GM21423 (cell line): Measurements from ENCODE around the gene LEMD1.
"Not testable (repeated sequence)": the region's sequence is repeated elsewhere in the genome, so short reads cannot be mapped to it uniquely, and the experiment has no call there.

Source experiments
- ATAC-seq: cut with Tn5 transposase; IDR thresholded peaks from one replicate; pipeline ENCODE4 v1.9.1; 2021; ENCODE audit warnings: mild to moderate bottlenecking, moderate library complexity; ENCODE audit not compliant: unreplicated experiment

The LEMD1 gene

DNA sequence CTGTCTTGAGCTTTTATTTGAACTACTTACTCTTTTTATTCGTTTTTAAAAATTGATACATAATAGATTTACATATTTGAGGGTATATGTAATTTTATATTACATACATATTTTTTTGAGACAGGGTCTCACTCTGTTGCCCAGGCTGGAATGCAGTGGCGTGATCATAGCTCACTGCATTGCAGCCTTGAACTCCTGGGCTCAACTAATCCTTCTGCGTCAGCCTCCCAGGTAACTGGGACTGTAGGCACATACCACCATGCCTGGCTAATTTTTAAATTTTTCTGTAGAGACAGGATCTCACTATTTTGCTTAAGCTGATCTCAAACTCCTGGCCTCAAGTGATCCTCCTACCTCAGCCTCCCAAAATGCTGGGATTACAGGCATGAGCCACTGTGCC lies 38.9 kb downstream of the LEMD1 start:
- not testable (repeated sequence) for ATAC-seq

DNA sequence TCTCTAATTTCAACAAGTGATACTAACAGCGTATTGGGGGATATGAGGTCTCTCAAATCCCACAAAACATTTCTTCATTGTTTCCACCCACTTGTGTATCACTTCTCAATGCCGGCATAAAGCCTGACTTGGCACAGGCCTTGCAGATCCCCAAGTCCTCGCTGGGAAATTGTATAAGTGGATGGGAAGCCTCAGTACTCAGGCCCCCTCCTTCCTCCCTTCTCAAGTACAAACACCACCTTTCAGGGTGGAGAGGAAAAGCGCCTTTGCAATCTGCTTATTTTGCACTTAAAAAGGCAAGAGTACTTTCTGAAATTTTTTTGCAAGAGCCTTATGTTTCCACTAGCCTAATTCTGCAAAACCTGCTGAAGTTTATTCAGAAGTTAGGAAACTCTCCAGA lies 39.3 kb downstream of the LEMD1 start:
- no peak for ATAC-seq

DNA sequence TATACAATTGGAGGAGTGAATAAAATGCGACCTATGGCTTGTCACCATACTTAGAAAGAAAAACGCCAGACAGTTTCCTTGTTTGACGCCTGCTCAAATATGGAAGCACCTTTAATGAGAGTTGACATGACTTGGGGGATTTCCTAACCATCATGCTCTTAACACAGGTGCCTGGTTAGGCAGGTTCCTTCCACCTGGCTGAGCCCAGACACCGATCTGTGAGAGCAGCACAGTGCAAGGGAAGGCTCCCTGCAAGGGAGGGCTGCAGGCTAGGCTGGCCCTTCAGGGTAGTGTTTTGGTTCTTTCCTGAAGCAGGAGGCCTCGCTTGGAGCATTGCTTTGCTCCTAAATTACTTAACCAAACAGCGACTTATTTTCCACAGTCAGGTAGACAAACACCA lies 40.6 kb downstream of the LEMD1 start:
- no peak for ATAC-seq

DNA sequence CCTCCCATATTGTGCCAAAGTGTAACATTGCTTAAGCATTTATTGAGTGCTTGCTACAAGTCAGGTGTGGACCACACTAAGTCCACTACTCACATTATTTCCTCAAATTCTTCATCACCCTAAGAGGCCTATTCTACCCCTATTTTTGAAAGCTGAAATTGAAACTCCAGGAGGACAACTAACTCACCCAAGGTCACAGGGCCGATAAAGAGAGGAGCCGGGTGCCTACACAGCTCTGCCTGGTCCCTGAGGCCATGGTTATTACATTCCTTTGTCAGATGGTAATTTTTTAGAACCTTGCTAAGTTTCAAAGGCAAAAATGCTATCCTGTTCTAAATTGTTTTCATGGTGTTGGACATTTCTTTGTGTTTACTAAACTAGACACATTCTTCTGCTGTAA lies 41.0 kb downstream of the LEMD1 start:
- ATAC-seq = no peak

DNA sequence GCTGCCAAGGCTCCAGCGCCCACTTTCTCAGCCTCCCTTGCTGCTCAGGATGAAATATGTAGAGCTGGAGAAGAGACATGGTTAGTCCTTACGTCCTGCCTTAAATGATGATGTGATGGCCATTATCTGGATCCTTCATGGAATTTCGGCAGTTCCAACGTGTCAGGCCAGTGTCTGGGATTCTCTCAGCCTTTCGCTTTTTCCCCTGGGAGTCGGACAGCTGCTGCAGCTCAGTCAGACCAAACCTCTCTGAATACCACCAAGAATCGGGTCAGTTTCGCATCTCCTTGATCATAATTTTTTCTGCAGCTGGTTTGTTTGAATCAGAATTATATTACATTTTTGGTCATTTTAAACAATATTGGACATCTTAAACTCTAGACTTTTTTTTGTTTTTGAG lies 42.8 kb downstream of the LEMD1 start:
- ATAC-seq = no peak

DNA sequence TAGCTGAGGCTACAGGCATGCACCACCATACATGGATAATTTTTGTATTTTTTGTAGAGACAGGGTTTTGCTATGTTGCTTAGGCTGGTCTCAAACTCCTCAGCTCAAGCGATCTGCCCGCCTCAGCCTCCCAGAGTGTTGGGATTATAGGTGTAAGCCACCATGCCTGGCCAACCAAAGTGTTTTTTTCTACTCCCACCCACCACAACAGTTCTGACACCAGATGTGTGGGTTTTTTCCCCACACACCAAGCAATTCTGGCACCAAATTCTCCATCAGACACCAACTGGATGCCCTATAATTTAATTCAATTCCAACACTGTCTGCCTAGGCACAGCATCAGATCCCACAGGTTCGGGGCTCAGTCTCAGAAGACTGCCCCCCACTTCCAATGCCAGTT lies 44.5 kb downstream of the LEMD1 start:
- ATAC-seq = no peak

DNA sequence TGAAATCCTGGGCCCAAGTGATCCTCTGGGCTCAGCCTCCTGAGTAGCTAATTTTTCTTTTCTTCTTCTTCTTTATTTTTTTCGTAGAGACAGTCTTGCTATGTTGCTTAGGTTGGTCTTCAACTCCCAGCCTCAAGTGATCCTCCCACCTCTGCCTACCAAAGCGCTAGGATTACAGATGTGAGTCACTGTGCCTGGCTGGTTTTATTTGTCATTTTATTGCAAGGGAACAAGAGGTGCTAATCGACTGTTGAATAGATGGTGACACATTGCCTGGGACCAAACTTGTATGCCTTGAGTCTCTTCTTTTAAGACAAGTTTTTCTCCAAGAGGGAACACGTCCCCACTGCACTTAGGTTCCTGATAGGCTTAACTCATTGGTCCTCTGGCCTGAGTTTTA lies 45.1 kb downstream of the LEMD1 start:
- ATAC-seq = no peak

DNA sequence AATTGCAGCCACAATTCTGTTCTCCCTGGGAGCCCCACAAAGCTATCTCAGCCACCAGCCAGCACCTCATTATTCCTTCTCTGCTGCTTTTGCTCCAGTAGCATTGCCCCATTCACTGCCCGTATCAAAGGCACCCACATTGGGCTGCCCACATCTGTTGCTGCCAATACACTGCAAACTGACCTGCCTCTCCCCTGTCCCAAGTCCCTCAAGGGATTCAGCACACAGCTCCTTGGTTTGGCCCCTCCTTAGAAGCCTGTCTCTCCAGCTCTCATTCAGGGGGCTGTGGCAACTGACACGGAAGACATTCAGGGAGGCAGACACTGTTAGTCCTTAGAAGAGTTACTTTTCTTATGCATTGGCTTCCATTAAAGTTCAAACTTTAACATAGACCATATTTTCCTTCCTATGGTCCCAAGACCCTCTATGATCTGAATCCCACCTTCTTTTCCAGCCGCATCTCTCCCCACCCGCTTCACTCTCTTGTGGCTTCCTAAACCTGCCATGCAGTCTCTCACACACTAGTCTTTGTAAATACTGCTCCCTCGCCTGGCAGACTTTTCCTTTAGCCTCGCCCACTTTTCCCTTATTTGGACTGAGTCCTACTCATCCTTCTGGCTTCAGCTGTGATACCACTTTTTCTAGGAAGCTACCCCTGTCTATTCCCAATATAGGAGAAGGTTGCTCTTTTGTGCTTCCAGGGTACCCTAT lies 45.9 kb downstream of the LEMD1 start:
- no peak for ATAC-seq

DNA sequence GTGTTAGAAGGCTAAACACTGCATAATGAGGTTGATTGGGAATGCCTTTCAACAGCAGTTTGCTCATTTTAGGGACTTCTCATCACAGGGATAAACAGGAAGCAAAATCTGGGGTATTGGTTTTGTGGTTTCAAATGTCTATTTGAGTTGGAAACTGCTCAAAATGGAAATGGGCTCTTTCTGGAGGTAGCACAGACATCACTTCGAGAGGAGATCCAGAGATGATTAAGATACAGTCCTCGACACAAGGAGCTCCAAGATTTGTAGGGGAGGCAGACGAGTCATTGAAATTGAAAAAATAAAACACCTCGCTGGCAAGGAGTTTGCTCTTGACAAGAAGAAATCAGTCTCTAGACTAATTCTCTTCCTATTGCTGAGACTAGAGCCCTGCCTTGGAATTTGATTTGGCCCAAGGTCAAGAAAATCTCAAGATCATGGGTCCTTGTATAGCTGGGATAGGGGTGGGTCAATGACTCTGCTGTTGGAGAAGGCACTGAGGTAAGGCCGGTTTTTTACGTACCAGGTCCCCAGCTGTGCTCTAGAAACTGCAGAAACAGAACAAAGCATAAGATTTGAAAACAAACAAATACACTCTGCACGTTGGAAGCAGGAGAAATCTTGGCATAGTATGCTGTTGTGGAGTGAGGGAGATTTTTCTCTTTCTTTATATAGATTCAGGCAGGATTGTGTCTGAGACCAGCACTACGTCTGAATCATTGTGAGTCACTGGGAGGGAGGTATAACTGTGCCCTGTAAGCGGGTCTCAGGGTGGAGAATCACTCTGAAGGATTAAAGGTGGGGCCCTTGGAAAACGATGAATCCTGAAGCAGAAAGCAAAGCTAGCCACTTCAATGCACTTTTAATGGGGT lies 47.4 kb downstream of the LEMD1 start:
- ATAC-seq = no peak

DNA sequence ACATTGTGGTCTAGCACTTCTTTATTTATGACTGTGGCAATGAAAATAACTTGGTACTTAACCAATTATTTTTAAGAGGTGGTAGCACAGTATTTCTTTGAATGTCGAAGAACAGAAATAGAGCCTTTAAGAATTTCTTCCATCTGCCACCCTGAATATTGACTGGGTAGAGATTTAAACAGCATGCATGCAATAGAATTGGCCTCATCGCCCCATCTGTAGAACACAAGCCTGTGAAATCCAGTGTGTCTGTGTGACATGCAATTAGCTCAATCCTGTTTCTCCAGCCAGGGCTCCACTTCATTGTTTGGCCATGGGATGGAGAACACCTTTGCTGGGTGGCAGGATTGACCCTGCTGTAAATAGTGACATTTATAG lies 48.1 kb downstream of the LEMD1 start:
- ATAC-seq = no peak

DNA sequence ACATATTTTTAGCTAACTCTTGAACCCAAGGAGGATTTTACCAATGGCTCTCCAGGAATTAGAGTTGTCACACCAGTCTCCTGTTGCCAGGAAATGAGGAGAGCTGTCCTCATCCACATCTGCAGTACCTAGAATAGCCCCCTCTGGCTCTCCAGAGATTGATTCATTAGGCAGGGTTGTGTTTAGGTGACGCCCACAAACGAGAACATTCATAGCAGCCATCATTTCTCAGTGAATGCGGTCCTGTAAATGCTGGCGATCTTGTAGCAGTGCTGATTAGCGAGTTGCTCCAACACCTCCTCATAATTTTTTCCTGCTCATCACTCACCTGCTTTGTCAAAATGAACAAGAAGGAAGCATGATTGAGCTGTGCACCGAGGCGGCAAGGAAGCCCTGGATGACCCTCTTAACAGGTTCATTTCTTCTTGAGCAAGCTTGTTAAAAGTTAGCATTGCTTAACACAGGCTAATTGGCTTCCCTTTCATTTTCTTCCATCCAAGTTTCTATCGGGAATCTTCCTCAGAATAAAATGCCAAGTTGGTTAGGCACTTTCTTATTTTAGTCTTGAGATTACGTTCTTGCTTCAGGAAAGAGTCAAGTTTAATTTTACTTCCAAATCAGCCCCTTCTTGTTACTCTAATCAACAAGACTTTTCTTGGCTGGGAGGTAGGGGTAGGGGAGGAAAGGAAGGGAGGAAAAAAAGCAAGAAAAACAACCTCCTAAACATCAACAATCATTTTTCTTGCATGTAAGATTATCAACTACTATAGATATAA lies 48.6 kb downstream of the LEMD1 start:
- ATAC-seq = no peak

DNA sequence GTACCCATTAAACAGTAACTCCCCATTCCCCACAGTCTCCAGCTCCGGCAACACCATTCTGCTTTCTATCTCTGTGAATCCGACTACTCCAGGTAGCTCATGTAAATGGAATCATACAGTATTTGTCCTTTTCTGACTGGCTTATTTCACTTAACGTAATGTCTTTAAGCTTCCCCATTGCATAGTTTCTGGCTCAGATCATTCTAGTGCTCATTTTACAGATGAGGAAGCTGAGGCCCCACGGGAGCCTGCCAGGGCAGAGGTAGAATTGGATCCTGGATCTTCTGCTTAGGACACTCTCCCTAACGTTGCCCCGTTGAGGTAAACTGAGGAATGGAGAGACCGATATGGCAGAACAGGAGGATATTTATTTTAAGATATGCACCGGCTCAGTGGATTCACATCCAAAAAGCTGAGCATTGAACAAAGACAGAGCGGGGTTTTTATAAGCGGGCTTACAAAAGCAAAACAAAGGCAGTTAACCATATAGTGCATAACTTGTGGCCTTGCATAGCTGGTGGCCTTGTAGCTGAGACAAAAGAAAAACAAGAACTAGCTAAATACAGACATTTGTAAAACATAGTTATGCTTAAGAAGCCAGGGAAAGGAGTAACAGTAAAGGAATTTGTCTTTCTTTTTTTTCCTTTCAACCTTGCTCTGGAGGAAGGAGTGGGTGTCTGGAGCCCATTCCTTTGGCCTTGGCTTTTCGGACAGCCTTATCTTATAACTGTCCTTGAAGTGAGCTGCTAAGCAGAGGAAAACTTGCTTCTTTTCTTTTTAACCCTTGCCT lies 49.8 kb downstream of the LEMD1 start:
- ATAC-seq = no peak

DNA sequence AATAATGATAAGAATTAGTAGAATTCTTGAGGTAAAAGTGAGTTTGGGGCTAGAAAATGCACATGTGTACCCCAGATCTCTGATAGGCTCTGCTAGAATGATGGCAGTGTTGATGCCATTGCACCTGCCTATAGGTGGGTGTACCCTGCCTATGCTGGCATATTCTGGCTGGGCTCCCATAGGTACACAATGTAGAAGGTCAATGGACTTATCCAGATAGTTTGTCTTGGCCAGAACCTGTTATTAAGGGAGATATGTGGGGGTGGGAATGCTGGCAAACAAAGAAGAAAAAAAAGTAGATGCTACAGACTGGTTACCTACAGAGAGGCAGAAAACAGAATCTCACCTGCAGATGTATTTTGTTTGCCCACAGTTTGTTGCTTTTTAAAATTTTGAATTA lies 51.1 kb downstream of the LEMD1 start:
- no peak for ATAC-seq

DNA sequence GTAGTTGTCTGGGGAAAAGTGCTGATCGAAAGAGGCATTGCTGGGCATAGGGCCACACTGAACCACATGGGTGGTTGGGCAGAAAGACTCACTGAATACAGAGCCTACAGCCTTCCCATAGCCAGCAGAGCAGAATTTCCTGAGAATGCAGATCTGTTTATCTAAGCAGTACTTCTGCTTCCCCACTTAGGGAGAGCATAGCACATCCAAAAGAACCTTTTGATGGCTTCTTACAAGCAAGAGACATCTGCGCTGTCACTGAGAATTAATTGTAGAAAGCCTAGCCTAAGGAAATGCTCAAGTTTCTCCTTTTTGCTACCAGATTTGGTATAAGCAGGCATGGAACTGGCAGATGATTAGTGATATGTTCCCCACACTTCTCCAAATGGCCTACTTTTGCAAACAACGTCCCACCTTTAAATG lies 52.1 kb downstream of the LEMD1 start:
- ATAC-seq = no peak

DNA sequence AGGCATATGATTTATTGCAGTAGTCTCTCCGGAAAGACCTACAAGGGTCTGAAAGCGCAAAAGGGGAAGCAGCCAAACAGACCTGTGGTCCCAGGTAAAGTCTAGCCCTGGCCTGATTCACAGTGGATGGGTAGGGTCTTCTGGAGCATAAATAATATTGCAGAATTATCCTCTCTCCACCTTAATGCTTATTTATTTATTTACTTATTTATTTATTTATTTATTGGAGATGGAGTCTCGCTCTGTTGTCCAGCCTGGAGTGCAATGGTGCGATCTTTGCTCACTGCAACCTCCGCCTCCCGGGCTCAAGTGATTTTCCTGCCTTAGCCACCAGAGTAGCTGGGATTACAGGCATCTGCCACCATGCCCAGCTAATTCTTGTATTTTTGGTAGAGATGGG lies 53.4 kb downstream of the LEMD1 start:
- ATAC-seq = no peak

DNA sequence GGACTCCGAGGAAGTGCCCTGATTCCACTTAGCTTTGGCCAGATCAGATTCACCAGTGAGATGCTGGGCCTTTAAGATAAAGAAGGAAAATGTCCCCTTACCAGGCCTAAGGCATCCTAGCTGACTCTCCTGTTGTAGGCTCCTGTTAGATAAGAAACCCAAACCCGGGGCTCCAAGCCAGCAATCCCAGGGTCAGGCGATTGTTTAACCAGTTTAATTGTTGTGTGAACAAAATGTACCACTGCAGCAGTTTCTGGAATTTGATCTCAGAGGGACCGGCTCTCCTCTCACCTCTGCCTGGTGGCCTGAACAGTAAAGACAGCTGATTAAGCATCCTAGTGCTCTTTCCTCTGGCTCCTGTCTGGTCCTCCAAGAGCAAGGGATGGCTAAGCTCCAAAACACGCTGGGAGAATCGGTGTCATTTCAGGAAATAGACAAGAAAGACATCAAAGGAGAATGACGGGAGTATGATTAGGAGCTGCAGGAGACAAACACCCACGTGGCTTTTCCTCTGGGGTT lies 55.9 kb downstream of the LEMD1 start:
- ATAC-seq = no peak

DNA sequence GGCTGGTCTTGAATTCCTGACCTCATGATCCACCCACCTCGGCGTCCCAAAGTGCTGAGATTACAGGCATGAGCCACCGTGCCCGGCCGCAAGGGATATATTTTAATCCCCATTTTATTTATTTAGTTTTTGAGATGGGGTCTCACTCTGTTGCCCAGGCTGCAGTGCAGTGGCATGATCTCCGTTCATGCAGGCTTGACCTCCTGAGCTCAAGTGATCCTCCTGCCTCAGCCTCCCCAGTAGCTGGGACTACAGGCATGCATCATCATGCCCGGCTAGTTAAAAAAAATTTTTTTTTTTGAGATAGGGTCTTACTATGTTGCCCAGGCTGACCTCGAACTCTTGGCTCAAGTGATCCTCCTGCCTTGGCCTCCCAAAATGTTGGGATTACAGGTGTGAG lies 56.8 kb downstream of the LEMD1 start:
- ATAC-seq = not testable (repeated sequence)

DNA sequence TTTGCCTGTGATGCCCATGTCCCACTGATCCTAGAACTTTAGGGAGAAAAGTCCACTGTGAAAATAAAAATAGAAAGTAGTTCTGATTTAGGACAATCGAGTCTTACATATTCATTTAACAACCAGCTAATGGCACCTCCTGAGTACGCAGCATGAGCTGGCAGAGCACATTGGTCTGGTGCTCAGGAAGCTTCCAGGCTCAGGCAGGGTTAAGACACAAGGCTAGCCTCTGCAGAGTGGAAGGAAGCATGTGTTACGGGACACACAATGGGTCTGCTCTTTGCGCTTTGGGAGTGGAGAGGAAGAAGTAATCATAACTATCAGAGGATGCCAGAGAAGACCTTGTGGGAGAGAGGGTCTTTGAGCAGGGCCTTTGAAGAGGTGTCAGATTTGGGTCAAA lies 61.0 kb downstream of the LEMD1 start:
- ATAC-seq = no peak

DNA sequence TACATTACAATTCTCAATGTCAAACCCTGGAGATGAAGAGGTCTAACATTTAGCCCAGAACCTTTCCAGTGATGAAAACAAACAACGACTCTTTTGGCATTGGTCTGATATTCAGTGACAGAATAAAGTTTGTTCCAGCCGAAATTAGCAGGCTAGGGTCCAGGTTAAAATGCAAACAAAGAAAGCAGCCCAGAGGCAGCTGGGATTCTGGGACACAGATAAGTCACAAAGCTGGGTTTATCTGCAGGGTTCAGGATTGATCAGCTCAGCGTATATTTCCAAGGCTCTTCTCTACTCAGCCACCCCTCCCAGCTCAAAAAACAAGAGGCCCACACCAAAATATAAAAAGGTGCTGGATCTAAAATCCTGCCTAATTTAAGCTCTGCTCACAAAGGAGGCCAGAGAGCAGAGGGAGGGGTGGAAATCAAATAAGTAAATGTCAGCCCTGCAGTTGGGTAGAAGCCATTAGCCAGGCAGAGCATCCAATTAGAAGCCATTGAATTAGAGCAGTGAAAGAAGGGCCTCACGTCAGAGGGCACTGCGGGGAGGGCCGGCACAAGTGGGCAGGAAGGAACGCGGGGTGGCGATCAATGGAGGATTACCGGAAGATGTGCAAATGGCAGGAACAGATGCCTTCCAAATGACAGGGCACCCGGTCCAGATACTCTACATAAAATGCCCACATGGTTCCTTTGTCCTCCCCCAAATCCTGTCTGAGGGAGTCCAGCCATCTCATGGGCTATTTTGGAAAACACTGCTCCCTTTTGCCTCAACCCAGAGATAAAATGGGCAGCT lies 61.9 kb downstream of the LEMD1 start:
- ATAC-seq = no peak

DNA sequence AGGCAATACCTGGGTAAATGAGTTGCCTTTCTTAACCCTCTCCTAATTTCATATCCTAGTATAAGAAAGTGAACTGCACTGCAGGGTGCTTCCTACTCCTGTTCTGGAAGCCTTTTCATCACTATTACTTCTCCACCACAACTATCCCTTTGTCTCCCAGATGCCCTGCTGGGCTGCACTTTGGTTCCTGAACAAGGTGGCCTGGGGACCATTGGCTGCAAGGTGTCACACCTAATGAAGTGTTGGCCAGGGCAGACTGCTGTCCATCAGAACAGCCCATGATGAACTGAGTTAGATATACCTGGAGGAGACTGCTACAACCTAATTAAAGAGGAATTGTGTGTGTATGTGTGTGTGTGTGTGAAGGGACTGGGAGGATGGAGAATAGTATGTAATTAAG lies 63.3 kb downstream of the LEMD1 start:
- ATAC-seq = no peak
